DMS 273 treated with DMSO at 0.1 percent for 48 hours (cell line): Measurements from ENCODE around the gene DDR1.
"Not testable (repeated sequence)": the region's sequence is repeated elsewhere in the genome, so short reads cannot be mapped to it uniquely, and the experiment has no call there.

ENCODE experiments used
- DNase-seq: peaks from one replicate; lab custom pipeline; 2025; lab: John Stamatoyannopoulos, UW

DDR1 gene

DNA sequence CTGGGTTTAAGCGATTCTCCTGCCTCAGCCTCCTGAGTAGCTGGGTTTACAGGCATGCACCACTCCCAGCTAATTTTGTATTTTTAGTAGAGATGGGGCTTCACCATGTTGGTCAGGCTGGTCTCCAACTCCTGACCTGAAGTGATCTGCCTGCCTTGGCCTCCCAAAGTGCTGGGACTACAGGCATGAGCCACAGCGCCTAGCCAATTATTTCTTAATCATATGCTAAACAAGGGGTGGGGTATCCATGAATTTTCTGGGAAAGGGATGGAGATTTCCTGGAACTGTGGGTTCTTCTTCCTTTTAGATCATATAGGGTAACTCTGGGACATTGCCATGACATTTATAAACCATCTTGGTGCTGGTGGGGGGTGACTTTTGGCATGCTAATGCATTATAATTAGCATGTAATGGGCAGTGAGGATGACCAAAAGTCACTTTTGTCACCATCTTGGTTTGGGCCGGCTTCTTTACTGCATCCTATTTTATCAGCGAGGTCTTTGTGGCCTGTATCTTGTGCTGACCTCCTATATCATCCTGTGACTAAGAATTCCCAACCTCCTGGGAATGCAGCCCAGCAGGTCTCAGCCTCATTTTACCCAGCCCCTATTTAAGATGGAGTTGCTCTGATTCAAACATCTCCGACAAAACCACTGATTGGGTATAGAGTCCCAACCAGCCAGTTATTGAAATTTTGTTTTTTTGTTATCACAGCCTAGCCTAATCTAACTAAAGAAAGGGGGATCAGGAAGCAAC is 29.9 kb upstream of the DDR1 start:
- no peak for DNase-seq

- no peak for DNase-seq
These were observed 28.8 kb upstream of the DDR1 start for GRCh38 chr6:30855429-30856075.

DNA sequence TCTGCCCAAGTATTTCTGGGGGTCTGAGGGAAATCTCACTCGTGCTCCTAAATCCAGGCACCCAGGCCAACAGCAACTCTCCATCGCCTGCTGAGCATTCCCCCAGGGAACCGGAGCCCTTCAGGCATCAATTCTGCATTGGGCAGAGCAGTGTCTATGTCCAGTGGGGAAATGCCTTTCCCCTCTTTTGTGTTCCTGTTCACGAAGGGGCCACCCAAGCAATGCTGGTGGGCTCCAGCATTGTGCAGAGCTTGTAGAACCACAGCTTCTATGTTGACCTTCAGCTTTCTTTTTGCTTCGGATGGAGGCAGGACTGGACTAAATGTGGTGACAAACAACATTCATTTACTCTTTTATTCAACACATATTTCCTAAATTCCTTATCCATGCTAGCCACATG is 27.2 kb upstream of the DDR1 start:
- no peak for DNase-seq

DNA sequence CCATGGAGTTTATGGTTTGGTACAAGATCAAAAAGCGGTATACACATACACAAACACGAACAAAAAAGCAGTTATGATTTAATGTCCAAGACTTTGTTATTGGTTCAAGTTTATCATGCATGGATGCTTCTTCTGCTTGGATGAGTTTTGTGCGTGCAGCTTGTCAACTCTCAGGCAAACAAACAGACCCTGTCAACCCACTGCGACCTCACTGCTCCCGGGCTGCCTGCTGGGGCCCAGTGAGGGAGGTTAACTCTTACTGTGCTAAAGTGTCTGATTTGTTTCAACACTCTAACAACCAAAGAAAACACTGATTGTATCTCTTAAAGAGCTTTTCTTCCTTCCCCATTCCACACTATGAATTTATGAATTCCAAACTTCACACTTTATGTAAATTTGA is 26.8 kb upstream of the DDR1 start:
- DNase-seq = no peak

DNA sequence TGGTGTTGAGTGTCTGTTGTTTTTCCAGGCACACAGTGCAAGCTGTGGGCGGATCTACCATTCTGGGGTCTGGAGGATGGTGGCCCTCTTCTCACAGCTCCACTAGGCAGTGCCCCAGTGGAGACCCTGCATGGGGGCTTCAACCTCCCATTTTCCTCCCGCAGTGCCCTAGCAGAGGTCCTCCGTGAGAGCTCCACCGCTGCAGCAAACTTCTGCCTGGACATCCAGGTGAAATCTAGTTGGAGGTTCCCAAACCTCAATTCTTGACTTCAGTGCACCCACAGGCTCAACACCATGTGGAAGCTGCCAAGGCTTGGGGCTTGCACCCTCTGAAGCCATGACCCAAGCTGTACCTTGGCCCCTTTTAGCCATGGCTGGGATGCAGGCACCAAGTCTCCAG is 24.6 kb upstream of the DDR1 start:
- DNase-seq = not testable (repeated sequence)

DNA sequence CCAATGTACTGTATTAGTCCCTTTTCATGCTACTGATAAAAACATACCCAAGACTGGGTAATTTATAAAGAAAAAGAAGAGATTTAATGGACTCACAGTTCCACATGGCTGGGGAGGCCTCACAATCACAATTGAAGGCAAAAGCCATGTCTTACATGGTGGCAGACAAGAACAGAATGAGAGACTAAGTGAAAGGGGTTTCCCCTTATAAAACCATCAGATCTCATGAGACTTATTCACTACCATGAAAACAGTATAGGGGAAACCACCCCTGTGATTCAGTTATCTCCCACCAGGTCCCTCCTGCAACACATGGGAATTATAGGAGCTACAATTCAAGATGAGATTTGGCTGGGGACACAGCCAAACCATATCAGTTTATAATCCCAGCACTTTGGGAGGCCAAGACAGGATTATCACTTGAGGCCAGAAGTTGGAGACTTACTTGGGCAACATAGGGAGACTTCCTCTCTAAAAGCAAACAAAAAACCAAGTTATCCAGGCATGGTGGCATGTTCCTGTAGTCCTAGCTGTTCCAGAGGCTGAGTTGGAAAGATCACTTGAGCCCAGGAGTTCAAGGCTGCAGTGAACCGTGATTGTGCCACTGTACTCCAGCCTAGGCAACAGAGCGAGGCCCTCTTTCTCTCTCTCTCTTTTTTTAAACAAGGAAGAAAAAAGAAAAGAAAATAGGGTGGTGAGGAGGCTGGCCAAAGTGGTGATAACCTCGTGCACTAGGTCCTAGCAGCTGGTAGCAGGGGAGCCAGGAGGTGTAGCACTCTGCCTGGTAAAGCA is 22.9 kb upstream of the DDR1 start:
- DNase-seq = no peak

GRCh38 chr6:30862156-30862875 is 22.0 kb upstream of the DDR1 start:
- no peak for DNase-seq

DNA sequence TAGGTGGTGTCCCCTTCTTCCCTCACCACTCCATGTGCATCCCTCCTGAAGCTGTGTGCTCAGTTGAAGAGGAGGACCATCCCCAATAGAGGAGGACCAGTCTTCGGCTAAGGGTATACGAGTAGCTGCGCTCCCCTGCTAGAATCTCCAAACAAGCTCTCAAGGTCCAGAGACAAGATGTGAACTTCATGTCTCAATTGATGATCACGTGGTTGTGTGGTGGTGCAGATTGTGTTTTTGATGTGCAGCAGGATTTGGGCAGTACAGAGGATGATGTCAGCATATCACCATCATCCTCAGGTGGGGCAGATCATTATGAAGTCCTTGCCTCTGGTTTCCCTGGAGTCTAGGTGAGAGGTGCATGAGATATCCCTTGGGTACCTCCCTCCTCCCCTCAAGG is 20.0 kb upstream of the DDR1 start:
- no peak for DNase-seq

- not testable (repeated sequence) for DNase-seq
These were observed 15.0 kb upstream of the DDR1 start for GRCh38 chr6:30869241-30869749.

DNA sequence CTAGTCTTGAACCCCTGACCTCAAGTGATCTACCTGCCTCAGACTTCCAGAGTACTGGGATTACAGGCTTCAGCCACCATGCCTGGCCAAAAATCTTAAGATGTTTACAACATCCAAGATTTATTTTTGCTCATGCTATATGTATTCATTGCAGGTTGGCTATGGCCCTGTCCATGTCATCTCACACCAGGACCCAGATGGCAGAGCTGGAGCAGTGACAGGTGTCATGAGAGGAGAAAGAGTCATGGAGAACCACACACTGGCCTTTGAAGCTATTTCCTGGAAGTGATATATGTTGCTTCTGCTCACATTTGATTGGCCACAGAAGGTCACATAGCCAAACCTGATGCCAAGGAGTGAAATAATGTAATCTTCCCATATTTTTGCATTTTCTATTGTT is 13.8 kb upstream of the DDR1 start:
- DNase-seq = no peak

- DNase-seq = no peak
These were observed 12.6 kb upstream of the DDR1 start for GRCh38 chr6:30871592-30872183.

GRCh38 chr6:30873137-30873640 is 11.1 kb upstream of the DDR1 start:
- DNase-seq = no peak

DNA sequence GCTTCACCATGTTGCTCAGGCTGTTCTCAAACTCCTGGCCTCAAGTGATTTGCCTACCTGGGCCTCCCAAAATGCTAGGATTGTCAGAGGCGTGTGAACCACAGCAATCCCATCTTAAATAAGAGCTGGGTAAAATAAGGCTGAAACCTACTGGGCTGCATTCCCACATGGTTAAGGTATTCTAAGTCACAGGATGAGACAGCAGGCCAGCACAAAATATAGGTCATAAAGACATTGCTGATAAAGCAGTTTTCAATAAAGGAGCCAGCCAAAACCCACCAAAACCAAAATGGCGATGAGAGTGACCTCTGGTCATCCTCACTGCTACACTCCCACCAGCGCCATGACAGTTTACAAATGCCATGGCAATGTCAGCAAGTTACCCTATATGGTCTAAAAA is 10.5 kb upstream of the DDR1 start:
- not testable (repeated sequence) for DNase-seq

DNA sequence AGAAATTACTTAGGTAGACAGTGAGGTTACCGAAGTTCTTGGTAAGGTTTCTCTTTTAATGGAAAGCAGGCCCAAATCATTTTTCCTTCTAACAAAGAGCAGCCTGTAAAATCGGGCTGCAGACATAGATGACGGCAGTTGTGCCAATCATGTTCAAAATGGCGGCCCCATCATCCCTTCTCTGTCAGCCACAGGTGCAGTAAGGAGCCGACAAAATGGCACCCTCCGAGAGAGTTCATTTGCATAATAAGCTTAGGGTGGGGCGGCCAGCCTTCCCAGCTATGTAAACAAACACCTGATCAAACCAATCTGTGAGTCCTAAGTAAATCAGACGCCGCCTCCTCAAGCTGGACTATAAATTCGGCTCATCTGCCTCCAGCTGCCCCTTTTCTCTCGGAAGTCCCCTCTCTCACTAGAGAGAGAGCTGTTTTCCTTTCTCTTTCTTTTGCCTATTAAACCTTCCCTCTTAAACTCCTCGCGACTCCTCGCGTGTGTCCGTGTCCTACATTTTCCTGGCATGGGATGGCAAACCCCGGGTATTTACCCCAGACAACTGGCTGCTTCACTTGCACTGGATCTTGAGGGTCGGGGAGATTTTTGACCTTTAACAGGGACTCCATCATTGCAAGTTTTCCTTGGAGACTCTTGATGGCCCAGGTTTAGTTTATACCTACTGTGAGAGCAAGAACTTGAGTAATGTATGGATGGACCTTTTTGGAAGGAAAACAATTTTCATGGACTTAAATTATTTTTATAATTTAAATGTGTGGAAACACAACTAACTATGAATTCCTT is 8.9 kb upstream of the DDR1 start:
- peak; percentile 82 for DNase-seq

- DNase-seq = peak; percentile 16
These were observed 8.1 kb upstream of the DDR1 start for GRCh38 chr6:30876039-30876730.

DNA sequence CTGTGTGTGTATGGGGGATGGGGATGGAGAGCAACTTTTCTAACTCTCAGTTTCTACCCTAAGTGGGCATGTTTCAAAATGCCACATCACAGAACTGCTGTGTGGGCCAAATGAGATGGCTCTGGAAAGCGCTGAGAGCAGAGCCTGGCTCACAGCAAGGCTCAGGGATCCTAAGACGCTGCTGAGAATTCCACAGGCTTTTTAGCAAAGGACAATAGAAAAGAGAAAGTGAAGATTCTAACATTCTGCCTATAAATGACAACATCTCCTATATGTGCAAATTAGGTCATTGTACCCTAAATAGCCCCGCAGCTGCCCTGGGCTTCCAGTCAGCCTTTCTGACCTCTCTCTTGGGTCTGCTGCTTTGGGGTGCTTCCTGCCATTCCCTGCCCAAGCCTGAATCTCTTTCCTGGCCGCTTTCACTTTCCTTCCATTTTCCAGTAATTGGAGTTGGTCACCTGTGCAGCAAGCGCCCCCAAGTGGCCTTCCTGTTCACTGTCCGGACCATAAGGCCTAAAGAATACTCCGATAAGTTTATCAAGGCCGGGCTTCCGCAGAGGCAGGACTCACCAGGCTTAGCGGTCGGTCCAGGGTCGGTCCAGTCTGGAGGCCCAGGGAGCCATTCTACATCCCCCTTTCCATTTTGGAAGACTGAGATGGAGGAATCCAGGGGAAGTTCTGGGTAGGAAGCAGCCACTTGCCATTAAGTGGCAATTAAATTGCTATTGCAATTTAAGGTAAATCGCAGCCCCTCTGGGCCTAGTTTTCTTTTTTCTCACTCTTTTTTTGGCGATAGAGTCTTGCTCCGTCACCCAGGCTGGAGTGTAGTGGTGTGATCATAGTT is 6.7 kb upstream of the DDR1 start:
- peak; percentile 72 for DNase-seq

DNA sequence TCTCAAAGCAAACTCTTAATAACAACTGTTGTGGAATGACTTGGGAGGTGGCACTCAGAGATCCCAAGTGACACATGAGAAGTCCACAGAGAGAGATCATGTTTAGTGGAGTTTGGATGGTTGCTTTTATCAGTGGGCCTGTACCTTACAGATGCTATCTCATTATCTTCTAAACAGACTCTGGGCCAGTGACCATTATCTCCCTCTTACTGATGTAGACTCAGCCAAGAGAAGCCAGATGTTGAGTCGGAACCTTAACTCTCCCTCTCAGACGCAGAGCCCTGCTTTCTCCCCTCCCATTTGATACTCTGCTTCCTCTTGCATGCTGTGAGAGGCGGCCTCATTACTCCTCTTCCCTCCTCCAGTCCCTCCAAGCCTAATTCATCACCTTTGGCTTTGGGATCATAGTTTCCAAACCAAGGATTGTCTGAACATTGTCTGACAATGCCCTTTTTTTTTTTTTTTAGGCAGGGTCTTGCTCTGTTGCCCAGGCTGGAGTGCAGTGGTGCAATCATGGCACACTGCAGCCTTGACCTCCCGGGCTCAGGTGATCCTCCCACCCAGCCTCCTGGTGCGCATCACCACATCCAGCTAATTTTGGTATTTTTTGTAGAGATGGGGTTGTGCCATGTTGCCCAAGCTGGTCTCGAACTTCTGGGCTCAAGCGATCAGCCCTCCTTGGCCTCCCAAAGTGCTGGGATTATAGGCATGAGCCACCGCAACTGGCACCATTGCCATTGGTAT is 4.5 kb upstream of the DDR1 start:
- DNase-seq = no peak

DNA sequence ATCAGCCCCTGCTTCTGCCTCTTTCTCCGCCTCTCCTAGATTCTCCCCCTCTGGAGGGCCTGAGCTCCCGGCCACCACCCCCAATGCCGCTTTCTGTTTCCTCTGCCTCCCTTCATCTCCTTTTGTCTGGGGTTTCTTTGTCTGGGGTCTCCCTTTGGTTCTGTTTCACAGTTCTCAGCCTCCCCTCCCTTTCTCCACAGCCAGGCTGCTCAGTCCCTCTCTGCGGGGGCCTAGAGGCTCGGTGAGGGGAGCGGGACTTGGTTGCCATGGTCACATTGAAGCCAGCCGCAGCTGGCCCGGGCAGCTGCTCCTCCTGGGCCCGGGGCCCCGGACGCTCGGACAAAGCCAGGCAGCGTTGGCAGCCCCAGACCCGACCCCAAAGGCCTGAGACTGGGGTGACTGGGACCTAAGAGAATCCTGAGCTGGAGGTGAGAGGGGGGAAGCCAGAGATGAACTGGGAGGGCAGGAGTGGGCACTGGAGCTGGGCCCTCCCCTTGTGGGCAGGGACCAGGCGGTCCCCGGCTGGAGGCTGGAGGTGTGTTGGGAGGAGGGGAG is 3.5 kb upstream of the DDR1 start:
- DNase-seq = peak; percentile 16
